GM21381 (cell line): ENCODE measurements around the gene TTC7B.
"Not testable (repeated sequence)": the region's sequence is repeated elsewhere in the genome, so short reads cannot be mapped to it uniquely, and the experiment has no call there.

Source experiments
- ATAC-seq: cut with Tn5 transposase; IDR thresholded peaks from one replicate; pipeline ENCODE4 v1.9.1; 2021; ENCODE audit warnings: mild to moderate bottlenecking, moderate library complexity; ENCODE audit not compliant: unreplicated experiment

TTC7B gene

GRCh38 chr14:90815822-90816662, at the start of gene TTC7B:
Gene TTC7B (minus strand): TSS chr14:90816430. CDS start chr14:90816295, 135 bp downstream.
- peak; percentile 65 for ATAC-seq

GRCh38 chr14:90864741-90865140, 48.5 kb upstream of the TTC7B start:
- no peak for ATAC-seq

GRCh38 chr14:90858511-90858910, 42.3 kb upstream of the TTC7B start:
- ATAC-seq: no peak

GRCh38 chr14:90857866-90858265, 41.6 kb upstream of the TTC7B start:
- ATAC-seq: no peak

GRCh38 chr14:90856115-90856514, 39.9 kb upstream of the TTC7B start:
- not testable (repeated sequence) for ATAC-seq

GRCh38 chr14:90853116-90853515, 36.9 kb upstream of the TTC7B start:
- ATAC-seq: no peak

GRCh38 chr14:90851327-90852036, 35.3 kb upstream of the TTC7B start:
- ATAC-seq: no peak

- ATAC-seq: no peak
These were observed 34.3 kb upstream of the TTC7B start for GRCh38 chr14:90850487-90850886.

- no peak for ATAC-seq
These were observed 33.7 kb upstream of the TTC7B start for GRCh38 chr14:90849787-90850444.

- ATAC-seq: no peak
These were observed 32.9 kb upstream of the TTC7B start for GRCh38 chr14:90848944-90849731.

- no peak for ATAC-seq
These were observed 30.3 kb upstream of the TTC7B start for GRCh38 chr14:90846511-90846910.

- no peak for ATAC-seq
These were observed 28.1 kb upstream of the TTC7B start for GRCh38 chr14:90844321-90844720.

- no peak for ATAC-seq
These were observed 26.5 kb upstream of the TTC7B start for GRCh38 chr14:90842726-90843125.

GRCh38 chr14:90840667-90841066, 24.4 kb upstream of the TTC7B start:
- not testable (repeated sequence) for ATAC-seq

- no peak for ATAC-seq
These were observed 23.6 kb upstream of the TTC7B start for GRCh38 chr14:90839889-90840266.

GRCh38 chr14:90839024-90839888, 23.0 kb upstream of the TTC7B start:
- ATAC-seq: no peak

GRCh38 chr14:90838531-90838930, 22.3 kb upstream of the TTC7B start:
- ATAC-seq: not testable (repeated sequence)

GRCh38 chr14:90837355-90837754, 21.1 kb upstream of the TTC7B start:
- no peak for ATAC-seq

GRCh38 chr14:90836692-90837063, 20.4 kb upstream of the TTC7B start:
- no peak for ATAC-seq

- no peak for ATAC-seq
These were observed 15.6 kb upstream of the TTC7B start for GRCh38 chr14:90831821-90832220.
